Lung microvascular endothelial cell (primary cell): ENCODE results near the gene EPHA4. TPM values are rescaled to one million over a fixed set of nuclear protein-coding genes. Genes with fewer than 3 reads are reported as not detected.
A peak's percentile ranks its signal among the peaks of the same experiment; 100 is the strongest.

Experiments used
- DNase-seq, 2 donors: peaks; one replicate each; pipeline versions ENCODE4 v3.0.0 to v3.0.0-alpha.2; 2010; ENCODE audit warnings: low read depth in 2 of 2
- total RNA-seq: library from RNA; depleted of rRNA; stranded (reverse); fragments of >200 nt; gene quantifications from 2 replicates; pipeline ENCODE4 v1.2.1, GENCODE V29; 2014

Gene EPHA4
- total RNA-seq, 1 donor from 2014 or later: 0.60 TPM

DNA sequence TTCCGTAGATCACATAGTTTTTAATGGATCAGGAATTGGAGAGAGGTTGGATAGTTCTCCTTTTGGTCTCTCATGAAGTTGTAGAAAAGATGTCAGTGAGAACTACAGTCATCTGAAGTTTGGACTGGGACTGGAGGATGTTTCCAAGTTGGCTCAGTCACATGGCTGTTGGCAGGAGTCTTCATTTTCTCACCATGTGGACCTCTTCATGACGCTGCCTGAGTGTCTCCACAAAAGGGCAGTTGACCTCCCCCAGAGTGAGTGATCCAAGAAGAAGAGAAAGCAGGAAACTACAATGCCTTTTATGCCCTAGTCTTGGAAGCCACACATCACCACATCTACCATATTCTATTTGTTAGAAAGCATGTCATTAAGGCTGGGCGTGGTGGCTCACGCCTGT, 171.7 kb downstream of the EPHA4 start:
- DNase-seq: no peak

DNA sequence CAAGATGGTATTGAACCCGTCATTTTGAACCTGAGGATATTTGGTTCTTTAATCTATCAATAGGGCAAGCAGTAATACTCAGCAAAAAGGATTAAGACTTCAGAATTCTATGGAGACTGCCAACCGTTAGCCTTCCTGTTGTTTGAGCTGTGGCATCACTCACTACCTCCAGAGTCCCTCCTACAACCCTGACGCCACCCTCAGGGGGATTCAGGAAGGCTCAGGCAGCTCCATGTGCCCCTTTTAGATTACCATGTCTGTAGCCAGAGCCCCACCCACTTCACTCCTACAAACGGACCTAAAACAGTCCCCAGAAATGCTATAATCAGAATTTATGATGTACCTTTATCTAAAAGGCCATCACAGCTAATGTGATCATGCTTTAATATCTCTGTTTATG, 172.9 kb downstream of the EPHA4 start:
- no peak for DNase-seq

DNA sequence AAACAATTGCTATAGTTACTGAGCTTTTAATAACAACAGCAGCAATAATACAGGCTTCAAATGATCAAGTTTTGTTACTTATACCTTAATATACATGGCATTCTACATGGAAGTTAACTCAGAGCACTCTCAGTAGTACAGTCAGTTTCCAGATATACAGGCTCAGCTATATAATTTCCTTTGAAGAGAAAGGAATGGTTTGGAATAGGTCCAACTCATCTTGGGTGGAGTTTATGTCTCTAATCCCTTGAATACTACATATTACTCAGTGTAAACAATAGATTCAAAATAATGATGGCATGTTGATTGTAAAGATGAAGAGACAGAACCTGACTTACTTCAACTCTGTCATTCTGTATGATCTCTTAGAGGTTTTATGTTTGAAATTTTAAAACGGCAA, 174.9 kb downstream of the EPHA4 start:
- peak in 1 of 2 donors; percentile 3 for DNase-seq

DNA sequence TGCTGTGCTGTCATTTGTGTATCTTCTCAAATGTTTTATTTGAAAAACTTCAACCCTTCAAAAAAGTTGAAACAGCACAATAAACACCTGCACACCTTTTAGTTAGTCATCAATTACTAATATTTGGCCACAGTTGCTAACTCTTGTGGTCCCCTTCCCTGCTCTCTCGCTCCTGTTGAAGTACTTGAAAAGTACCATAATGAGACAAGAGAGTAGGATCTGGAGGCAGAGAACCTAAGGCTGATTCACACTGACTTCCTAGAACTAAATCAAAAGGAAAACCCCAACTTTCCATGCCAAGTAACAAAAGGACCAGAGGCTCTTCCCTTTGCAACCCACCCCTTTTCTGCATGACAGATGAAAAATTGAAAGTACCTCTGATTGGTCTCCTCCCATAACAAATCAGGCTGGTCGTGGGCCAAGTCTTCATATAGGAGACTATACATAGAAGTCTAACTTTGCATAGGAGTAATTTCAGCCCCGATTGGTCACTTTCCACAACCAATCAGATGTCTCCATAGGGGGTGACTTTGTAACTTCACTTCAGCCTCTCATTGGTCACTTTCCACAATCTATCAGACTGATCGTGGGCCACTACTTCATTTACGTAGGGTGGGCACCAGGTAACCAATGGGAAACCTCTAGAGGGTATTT, 179.7 kb downstream of the EPHA4 start:
- DNase-seq: no peak

DNA sequence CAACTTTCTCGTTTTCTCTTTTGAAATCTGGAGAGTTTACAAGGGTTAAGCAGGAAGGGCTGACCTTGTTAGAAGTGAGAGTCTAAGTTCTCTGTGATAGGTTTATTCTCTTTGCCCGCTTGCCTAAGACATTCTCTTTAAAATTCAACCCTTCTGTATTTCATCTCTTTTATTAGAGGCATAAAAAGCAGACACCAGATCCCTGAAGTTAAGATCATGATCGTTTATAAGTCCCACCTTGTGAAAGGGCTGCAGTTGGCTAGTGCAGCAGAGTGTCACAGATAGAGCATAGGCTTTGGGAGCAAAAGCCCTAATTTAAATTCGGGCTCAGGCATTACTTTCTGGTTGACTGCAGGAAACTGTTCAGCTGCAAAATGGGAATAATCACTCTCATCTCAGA, 181.2 kb downstream of the EPHA4 start:
- DNase-seq: no peak

DNA sequence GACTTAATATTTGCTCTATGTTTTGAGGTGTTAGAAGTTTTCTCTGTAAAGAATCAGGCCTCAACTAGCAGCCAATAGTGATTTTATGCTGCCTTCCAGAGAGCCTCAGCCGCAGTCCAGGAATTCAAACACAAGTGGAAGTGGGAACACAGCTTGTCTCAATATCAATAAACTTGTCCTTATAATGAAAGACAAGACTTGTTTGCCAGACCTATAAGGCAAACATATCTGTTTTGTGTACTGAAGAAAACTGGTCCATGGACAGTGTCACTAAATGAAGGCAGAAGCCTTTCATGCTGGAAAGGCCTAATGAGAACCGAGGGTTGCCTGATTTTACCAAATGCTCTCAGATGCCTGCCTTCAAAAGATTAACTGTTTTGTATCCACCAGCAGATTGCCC, 182.2 kb downstream of the EPHA4 start:
- no peak for DNase-seq

DNA sequence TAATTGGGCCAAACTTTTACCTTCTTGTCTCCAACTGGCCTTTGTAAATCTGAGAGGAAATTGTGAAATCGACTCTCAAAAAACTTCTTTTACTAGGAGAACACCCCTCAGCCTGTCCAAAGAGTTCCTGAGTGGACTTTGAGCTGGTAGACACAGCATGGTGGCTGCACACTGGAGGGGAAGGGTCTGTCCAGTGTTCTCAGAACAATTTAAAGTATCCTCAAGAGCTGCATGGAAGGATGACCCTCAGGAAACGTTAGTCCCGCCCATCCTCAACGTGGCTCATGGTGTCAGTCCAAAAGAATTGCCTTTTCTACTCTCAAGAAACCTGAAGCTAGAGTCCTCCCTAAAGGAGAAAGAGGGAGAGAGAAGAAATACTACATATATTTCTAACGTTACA, 182.7 kb downstream of the EPHA4 start:
- no peak for DNase-seq

DNA sequence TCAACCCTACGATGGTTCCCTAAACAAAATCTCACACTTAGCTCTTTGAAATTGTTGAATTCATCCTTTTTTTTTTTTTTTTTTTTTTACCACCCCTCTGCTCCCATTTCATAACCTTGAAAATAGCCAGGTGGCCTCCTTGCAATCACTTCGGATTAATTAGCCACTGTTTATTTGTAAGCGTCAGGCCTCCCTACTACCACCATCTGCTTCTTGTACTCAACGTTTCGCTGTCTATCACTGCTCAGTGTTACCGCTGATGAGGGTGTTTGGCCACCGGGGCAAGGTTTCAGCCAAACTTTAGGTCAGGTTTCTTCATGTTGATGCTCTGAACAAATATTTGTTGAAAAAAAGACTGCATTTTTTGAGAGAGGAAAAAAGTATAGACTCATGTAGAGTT, 183.2 kb downstream of the EPHA4 start:
- no peak for DNase-seq

DNA sequence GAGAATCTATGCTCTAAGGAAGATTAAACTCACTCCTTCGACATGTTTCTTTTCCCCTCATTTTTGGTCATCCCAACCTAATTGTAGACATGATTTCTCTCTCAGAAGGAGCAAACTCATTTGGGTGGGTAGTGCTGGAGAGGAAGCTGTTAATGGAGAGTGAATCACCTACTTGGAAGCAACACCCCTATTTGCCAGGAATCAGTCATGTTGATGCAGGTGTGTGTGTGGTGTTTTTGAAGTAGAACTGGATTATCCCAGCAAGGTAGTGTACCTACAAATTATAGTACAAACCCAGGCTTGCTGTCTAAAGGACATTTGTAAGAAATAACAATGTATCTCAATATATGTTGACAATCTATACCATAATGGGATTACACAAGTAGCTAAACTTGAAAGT, 186.4 kb downstream of the EPHA4 start:
- DNase-seq: no peak

DNA sequence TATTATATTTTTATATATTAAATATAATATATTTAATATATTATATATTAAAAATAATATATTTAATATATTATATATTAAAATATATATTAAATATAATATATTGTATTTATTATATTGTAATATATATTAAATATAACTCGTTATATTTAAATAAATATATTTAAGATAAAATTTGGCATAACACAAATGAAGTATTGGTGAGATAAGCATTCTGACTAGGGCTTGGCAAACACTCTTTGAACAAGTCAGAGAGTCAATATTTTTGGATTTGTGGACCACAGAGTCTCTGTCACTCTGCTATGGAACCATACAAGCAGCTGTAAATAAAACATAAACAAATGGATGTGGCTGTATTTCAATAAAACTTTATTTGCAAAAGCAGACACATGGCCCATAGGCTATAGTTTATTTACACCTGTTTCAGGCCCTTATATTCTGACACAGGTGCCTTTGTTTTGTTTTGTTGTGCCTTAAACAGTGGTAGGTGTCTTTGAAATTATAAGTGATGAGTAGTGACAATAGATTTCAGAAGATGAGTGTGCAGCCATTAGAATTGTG, 190.1 kb downstream of the EPHA4 start:
- DNase-seq: no peak

DNA sequence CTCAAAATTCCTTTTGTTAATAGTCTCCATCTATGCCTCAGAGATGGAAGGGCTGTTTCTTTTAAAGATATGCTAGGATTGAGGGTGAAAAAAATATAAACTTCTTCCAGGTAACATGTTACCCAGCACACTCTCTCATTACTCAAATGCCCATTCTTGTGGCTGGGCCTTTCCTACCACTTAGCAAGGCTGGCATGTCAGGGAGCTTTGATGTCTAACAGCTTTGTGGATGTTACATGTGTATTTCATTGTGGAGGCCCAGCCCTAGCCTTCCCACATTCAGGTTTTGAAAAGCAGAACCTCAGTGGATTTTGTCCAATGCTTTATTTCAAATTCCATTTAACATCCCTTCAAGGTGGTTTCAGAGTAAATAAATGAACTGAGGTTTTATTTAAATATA, 191.4 kb downstream of the EPHA4 start:
- DNase-seq: no peak

DNA sequence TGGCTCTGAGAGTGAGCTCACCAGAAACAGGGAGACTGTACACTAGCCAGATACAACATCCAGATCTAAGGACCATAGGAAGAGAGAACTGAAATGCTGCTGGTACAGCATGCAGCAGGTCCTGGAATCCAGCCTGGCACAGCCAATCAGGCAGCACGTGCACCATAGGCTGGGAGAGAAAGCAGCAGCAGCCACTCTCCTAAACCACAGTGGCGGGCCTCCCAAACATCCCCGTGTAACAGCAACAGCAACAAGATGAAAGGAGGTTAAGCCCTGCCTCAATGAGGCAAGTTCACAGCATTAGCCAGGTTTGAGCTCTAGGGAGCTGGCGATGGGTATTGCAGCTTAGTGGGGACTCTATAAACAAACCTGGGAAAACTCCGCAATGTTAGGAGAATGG, 192.0 kb downstream of the EPHA4 start:
- DNase-seq: no peak

DNA sequence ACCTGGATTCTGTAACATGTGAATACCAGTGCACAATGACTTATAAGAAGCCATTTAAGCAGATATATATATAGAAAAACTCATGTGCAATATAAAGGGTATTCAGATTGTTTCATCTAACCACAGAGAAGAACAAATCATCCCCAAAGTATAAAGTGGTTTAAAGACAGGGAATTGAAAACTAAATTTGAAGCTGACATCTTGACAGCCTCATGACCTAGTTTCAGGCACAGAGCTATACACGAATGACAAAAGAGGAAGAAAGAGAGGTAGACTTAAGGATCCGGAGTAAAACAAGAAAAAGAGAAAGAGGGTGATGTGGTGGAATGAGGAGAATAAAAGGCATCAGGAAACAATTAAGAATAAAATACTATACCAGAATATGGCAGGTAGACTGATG, 194.5 kb downstream of the EPHA4 start:
- DNase-seq: no peak

DNA sequence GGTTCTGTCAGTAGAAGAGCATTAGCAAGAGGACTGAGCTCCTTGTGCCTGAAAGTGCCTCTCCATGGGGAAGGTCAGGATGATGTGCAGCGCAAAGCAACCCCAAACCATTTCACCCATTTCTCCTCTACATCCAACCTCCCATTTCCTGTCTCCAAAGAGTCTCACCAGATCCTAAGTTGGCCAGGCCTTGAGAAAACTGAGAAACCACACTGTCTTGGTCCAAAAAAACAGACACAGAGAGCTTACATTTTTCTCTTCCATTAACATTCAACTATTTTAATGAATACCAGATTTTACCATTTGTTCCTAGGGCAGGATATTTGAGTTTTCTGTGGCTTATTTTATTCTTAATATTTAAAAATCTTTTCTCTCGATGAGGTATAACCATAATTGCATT, 195.0 kb downstream of the EPHA4 start:
- no peak for DNase-seq

DNA sequence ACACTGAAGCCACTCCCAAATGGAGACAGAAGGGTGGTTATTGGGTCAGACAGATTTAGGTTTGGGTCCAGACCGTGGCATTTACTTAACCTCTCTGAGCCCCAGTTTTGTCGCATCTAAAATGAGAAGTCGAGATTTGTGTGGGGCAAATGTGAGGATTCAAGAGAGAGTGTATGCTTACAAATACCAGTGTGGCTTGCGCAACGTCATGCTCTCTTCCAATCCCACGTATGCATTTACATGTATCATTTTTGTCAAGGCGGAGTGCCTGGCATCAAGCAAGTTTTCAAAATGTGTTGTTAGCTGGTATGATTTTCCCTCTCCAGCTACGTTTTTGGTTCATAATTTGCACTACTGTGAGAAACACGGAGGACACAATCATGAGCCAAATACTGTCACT, 197.9 kb downstream of the EPHA4 start:
- DNase-seq: no peak

DNA sequence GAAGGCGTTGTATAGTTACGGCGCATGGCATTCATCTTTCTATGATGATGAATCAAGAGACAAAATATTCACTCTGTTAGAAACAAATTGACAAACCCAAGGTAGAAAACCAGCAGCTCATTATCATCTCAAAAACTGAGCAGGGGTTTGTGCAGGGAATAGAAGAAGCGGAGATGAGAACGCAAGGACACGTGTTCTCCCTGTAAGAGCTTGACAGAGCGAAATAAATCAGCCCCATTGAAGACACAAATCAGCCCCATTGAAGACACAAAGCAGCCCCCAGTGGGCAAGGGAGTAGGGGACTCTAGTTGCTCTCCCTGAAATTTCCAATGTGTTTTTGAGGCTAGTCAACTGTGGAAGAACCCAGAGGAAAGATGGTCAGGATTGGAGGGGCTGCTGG, 199.2 kb downstream of the EPHA4 start:
- DNase-seq: no peak

DNA sequence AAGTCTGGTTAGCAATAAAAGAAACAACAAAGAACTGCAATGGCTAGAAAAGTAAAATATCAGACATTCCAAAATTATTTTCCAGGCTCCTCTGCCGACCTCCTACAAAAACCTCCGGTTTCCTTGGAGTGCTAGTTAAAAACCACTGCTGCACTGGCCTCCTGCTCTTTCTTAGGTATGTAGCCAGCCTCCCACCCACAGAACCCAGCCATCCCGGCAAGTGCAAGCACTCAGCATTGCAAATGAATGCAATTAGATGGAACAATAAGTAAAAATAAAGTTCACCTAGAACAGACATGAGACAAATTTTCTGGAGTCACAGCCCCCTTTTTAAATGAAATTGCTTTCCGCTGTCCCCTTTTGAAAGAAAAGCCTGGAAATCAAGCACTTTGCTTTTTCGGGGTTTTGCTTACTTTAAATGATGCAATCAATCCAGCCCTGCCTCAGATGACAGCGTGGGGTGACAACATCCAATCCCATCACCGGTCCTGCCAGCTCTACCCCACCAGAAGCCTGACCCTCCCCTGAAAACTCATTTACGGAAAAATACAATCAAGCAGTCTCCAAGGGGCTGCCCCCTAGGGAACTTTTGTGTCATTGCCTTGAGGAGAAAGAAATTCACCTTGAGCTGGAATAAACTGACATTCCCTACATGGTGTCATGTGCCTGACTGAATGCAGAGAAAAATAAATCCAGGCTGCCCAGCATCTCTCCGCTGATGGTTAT, 199.8 kb downstream of the EPHA4 start:
- no peak for DNase-seq

DNA sequence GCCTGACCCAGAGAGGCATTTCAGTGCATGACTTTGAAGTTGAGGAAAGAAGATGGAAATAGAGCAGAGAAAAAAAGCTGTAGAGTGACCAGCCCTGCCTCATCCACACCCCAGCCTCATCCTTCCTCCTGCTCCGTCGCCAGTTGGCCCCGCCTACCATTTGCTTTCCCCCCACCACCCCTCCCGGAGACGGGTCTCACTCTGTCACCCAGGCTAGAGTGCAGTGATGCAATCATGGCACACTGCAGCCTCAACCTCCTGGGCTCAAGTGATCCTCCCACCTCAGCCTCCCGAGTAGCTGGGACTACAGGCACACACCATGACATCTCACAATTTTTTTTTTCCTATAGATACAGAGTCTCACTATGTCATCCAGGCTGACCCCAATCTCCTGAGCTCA, 200.8 kb downstream of the EPHA4 start:
- no peak for DNase-seq

DNA sequence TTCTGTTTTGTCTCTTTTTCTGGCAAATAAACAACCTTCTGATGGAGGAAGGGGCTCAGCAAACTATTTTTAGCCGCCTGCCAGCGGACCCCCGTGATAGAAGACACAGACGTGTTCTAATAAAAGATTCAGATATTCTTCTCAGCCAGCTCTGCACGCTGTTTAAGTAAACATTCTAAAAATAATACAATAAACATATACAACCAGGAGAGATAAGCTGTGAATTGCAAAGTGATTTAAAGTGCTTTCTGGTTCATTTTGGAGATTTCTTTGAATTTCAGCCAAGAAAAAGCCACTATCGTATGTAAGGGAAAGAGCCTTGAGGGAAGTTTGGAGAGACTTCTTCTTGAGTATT, 201.3 kb downstream of the EPHA4 start:
- DNase-seq: no peak

DNA sequence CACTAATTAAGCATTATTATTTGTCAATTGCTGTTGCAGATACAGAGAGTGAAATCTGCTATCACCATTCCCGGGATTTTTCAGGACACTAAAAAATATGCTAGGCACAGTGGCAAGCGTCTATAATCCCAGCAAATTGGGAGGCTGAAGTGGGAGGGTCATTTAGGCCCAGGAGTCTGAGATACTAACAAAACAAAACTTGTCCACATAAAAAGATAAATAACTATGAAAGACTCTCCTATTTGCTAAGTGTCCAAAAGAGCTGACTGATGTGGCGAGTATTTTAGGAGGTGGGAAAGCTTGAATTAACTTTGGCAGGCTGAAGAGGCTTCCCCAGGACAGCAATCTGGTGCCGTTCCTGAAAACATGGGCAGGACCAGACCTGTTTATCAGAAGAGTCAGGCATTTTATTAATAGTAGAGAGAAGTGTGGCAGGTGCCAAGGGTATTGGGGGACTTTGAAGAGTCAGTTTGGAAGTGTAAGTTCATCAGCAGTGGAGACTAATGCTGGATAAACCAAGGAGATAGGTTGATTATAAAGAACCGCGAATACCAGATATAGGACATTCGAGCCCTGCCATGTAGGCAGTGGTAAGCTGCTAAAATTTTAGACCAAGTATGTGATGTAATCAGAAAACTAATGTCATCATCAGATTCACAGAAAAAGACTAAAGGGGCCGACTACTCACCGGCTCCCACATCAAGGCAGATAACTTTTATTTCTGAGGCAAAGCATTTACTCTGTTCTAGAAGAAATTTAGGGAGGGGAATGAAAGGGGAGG, 201.8 kb downstream of the EPHA4 start:
- no peak for DNase-seq
